Superior temporal gyrus (tissue), 1 donor: ENCODE data around the gene CCNI2.

Experiments
- DNase-seq: peaks from one replicate; pipeline ENCODE4 v3.0.0-alpha.2; 2016; ENCODE audit errors: extremely low spot score

CCNI2 gene

DNA sequence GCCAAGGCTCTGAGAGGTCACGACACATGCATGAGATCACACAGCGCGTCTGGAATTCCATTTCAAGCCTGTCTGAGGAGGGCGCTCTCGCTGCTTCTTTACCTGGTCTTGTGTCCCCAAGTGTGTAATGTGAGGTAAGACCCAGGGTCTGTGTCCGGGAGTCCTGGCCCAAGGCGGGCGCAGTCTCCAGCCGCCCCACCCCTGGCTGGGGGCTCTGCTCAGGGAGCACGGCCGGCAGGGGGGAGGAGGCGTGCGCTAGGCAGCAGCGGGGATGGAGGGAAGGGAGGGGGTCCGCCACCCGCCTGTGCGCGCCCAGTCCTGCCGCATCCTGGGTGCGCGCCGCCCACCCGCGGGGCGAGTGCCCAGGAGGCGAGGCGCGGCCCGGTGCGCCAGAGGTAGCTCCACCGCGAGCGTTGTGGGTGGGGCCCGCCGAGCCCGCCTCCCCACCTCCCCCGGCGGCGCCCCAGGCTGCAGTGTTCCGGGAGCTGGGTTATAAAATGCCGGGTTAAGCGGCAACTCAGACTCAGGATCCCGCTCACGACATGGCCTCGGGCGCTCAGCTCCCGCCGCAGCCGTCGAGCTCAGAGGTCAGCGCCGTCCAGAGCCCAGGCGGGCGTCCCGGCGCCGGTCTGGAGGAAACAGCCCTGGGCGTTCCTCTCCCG, at the start of gene CCNI2:
Gene CCNI2 (plus strand): TSS at position 473 of the 662 bp plus-strand sequence. CDS start 70 bp downstream, at position 543.
- DNase-seq: no peak

GRCh38 chr5:132704875-132705274, 42.4 kb upstream of the CCNI2 start:
- DNase-seq: no peak

GRCh38 chr5:132708645-132709044, 38.6 kb upstream of the CCNI2 start:
- no peak for DNase-seq

- peak; percentile 60 for DNase-seq
These were observed 32.5 kb upstream of the CCNI2 start for GRCh38 chr5:132714456-132715307.

DNA sequence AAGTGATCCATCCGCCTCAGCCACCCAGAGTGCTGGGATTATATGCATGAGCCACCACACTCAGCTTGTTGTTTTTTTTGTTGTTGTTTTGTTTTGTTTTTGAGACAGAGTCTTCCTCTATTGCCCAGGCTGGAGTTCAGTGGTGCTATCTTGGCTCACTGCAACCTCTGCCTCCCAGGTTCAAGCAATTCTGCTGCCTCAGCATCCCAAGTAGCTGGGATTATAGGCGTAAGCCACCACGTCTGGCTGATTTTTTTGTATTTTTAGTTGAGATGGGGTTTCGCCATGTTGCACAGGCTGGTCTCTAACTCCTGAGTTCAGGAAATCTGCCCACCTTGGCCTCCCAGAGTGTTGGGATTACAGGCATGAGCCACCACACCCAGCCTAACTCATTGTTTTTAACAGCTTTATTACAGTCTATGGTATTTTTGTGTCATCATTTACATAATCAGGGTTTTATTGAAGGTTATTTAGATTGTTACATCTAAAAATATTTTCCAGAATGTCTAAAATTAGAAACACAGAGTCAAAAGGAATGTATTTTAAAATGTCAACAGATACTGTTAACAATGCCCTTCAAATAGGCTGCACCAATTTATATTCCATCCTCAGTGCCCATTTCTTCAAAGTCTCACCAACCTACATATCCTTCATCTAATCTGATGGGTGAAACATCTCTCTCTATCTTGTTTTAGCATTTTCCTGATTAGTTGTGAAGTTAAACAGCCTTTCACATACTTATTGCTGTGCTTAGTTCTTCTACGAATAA, 28.5 kb upstream of the CCNI2 start:
- no peak for DNase-seq

DNA sequence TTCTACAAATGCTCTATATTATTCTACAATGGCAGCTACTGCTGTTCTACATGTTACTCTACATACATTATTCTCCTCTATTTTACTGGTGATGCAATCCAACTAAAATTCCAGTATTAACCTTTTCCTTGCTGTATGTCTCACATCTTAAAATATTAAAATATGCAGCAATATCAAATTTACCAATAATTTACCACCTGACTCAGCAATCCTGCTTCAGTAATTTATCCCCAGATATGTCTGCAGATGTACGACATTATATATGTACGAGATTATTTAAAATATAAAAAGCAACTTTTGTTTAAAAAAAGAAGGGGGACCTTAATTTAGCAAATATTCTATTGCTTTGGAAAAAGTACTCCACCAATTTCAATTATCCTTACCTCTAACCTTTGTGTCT, 21.5 kb upstream of the CCNI2 start:
- DNase-seq: no peak

GRCh38 chr5:132729896-132730295, 17.3 kb upstream of the CCNI2 start:
- DNase-seq: no peak

DNA sequence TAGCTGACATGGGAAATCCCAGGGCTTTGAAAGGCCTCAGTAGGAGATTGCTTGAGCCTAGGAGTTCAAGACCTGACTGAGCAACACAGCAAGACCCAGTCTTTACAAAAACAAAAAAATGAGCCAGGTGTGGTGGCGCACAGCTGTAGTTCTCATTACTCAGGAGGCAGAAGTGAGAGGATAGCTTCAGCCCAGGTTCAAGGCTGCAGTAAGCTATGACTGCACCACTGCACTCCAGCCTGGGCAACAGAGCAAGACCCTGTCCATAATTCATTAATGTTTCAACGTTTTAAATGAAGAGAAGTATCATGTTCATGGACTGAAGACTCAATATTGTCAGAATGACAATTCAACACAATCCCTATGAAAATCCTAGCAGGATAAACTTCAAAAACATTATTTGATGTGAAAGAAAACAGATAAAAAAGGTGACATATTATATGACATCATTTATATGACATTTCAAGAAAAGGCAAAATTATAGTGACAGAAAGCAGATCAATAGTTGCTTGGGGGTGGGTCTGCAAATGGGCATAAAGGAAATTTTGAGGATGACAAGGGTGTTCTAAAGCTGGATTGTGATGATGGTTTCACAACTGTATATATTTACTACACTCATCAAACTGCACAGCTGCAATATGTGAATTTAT, 13.6 kb upstream of the CCNI2 start:
- DNase-seq: no peak

- no peak for DNase-seq
These were observed 12.5 kb upstream of the CCNI2 start for GRCh38 chr5:132734687-132735086.

- peak; percentile 99 for DNase-seq
These were observed 10.1 kb upstream of the CCNI2 start, which contains the start of gene KIF3A for GRCh38 chr5:132736853-132737833. KIF3A (minus strand) TSS chr5:132737546; CDS start chr5:132737419, 127 bp downstream.

- DNase-seq: no peak
These were observed 9.1 kb upstream of the CCNI2 start for GRCh38 chr5:132737982-132738681.

- no peak for DNase-seq
These were observed 8.0 kb upstream of the CCNI2 start for GRCh38 chr5:132739232-132739631.

DNA sequence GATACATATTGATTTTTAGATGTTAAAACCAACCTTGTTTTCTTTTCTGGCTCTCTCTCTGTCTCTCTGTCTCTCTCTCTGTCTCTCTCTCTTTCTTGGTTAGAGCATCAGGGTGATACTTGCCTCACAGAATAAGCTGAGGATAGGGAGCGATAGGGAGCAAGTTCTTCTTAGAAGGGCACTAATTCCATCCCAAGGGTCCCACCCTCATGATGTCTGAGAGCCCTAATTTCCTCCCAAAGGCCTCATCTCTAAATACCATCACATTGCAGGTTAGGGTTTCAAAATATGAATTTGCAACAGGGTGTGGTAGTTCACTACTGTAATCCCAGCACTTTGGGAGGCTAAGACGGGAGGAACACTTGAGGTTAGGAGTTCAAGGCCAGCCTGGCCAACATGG, 5.1 kb upstream of the CCNI2 start:
- DNase-seq: no peak

DNA sequence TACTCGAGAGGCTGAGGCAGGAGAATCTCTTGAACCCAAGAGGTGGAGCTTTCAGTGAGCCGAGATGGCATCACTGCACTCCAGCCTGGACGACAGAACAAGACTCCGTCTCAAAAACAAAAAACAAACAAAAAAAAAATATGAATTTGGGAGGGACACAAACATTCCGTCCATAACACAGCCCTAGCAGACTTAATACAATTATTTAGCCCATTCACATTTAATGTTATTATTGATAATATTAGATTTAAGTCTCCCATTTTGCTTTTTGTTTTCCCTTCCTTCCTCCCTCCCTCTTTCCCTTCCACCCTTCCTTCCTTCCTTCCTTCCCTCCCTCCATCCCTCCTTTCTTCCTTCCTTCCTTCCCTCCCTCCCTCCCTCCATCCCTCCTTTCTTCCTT, 4.6 kb upstream of the CCNI2 start:
- DNase-seq: no peak

DNA sequence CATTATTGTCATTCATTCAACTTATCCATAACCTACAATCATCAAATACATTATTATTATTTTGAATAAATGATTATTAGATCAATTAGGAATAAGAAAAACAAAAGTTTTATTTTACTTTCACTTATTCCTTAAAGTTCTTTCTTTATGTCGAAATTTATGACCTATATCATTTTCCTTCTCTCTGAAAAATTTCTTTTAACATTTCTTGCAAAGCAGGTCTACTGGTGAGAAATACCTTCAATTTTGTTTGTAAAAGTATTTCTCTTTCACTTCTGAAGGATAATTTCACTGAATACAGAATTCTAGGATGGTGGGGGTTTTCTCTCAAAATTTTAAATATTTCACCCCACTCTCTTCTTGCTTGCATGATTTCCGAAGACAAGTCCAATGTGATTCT, 2.6 kb upstream of the CCNI2 start:
- DNase-seq: no peak

DNA sequence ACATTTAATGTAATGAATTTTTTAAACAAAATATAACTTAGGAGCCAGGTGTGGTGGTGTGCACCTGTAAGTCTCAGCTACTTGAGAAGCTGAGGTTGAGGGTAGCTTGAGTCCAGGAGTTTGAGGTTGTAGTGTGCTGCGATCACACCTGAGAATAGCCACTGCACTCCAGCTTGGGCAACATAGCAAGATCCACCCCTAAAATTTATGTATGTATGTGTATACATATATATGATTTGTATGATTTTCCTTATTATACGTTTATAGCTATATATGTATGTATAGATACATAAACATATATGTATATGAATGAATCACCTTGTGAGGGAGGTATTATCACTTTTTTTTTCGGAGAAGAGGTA, 653 bp upstream of the CCNI2 start:
- DNase-seq: no peak

GRCh38 chr5:132747616-132748440, 602 bp downstream of the CCNI2 start:
- no peak for DNase-seq

- DNase-seq: no peak
These were observed 1.3 kb downstream of the CCNI2 start for GRCh38 chr5:132748522-132749000.

GRCh38 chr5:132749506-132749905, 2.3 kb downstream of the CCNI2 start:
- no peak for DNase-seq
